Limb (tissue), 2 donors: ENCODE data around the gene PCED1B.
"Not testable (repeated sequence)": the region's sequence is repeated elsewhere in the genome, so short reads cannot be mapped to it uniquely, and the experiment has no call there.

Experiments
- DNase-seq, 2 donors: peaks; one replicate each; pipeline ENCODE4 v3.0.0-alpha.2; 2016; ENCODE audit errors: extremely low spot score in 2 of 2

The PCED1B gene

GRCh38 chr12:47079468-47079980 is at the start of gene PCED1B, which contains the start of gene AMIGO2:
Gene PCED1B, plus strand, starts transcription at chr12:47079621. Its CDS starts 155,443 bp downstream, at chr12:47235064.
Gene AMIGO2, minus strand, starts transcription at chr12:47079959. Its CDS starts 957 bp downstream, at chr12:47079002.
- DNase-seq = peak in 1 of 2 donors; percentile 48

DNA sequence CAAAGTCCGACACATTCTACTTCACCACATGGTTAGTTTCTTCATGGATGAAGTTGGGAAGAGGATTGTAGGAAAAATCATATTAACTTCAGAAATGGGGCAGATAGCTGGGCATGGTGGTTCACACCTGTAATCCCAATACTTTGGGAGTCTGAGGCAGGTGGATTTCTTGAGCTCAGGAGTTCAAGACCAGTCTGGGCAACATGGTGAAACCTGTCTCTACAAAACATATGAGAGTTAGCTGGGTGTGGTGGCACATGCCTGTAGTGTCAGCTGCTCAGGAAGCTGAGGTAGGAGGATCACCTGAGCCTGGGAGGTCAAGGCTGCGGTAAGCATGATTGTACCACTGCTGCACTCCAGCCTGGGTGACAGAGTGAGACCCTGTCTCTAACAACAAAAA is 49.5 kb upstream of the PCED1B start:
- no peak for DNase-seq

GRCh38 chr12:47032644-47033043 is 46.8 kb upstream of the PCED1B start:
- DNase-seq = peak in 1 of 2 donors; percentile 75

DNA sequence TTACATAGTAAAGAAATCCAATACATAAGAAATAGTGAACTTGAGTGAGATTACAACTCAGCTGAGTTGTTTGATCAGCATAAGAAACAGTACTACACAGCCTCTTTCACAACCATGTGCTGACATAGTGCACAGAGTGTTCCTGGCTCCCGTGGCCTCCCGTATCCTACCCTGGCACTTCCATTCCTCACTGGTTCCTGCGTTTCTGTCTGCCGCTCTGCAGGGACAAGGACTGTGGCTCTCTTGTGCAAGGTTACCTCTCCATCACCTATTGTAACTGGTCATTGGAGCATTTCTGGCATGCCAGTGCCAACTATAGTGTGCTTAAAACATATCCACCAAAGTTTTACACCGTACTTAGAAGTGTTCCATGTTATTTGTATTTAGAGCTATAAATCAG is 46.3 kb upstream of the PCED1B start:
- no peak for DNase-seq

- DNase-seq = no peak
Observed at GRCh38 chr12:47033789-47034555, 45.4 kb upstream of the PCED1B start.

DNA sequence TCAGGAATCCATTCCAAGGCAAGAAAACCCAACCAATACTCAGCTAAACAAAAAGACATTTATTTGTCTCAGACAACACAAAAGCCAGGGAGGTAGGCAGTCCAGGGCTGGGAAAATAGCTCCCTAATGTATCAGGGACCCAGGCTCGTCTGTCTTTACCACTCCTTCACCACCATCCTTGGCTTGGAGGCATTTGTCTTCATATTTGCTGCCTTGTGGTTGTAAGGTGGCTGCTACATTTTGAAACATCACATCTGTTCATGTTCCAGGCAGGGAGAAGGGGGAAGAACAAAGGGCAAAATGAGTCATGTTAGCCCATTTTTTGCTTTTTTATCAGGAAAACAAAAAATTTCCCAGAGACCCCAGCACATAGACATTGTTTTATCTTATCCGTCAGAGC is 44.8 kb upstream of the PCED1B start:
- DNase-seq = no peak

DNA sequence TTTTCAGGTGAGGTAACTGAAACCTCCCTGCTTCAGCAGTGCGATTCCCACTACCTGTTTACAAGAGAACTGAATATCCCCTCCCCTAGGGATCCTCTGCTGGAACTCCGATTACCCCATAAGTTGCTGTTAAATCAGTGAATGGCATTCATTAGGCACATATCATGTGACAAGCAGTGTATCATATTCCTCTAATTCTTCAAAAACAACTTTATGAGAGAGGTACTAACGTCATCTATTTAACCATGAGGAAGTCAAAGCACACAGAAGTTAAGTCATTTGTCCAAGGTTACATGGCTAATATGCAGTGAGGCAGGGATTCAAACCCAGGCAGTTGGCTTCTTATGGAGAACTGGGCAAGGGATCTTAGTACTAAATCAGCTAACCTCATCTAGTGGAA is 43.9 kb upstream of the PCED1B start:
- no peak for DNase-seq

GRCh38 chr12:47038270-47038748 is 41.1 kb upstream of the PCED1B start:
- no peak for DNase-seq

DNA sequence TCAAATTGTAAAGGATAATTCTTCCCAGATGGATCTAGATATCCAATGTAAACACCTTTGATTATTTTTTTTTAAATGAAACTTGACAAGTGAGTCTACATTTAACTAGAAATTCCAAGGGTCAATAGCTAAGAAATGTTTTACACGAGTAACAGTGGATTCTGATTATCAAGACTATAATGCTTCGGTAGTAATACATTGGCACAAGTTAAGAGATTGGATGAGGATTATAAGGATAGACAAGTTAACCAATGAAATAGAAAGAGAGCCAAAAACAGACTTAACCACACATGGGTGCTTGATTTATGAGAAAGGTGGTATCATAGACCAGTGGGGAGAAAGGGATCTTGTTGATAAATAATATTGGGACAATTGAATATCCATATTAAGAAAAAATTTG is 40.3 kb upstream of the PCED1B start:
- DNase-seq = no peak

- DNase-seq = no peak
Observed at GRCh38 chr12:47039756-47040155, 39.7 kb upstream of the PCED1B start.

DNA sequence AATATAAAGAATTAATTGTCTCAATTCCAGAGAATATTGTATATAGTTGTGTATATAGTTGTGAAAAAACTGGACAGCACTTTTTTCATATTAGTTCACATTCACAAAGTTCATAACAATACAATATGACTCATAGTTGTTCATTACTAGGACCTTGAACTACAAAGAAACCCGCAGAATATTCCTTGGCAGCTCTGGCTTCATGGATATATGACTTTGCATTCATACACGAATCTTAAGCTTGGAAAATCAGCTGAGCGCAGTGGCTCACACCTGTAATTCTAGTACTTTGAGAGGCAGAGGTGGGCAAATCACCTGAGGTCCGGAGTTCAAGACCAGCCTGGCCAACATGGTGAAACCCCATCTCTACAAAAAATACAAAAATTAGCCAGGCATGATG is 38.1 kb upstream of the PCED1B start:
- no peak for DNase-seq

DNA sequence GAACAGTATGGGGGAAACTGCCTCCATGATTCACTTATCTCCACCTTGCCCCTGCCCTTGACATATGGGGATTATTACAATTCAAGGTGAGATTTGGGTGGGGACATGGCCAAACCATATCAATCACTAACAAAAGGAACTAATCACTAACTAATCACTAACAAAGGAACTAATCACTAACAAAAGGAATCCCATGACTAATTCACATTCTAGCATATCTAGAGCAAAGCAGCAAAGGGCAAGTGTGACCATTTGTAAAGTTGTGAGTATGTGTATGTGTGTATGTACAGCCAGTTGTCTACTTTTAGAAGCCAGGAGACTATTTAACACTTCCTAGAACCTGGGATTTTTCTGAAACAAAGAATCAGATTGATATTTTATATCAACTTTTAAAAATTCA is 30.9 kb upstream of the PCED1B start:
- no peak for DNase-seq

DNA sequence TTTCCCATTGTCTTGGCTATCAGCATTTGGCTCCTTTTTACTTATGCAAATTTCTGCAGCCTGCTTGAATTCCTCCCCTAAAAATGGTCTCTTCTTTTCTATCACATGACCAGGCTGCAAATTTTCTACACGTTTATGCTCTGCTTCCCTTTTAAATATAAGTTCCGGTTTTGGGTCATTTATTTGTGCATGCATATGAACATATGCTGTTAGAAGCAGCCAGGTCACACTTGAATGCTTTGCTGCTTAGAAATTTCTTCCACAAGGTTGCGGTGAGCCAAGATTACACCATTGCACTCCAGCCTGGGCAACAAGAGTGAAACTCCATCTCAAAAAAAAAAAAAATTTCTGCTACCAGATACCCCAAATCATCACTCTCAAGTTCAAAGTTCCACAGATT is 28.1 kb upstream of the PCED1B start:
- DNase-seq = not testable (repeated sequence)

DNA sequence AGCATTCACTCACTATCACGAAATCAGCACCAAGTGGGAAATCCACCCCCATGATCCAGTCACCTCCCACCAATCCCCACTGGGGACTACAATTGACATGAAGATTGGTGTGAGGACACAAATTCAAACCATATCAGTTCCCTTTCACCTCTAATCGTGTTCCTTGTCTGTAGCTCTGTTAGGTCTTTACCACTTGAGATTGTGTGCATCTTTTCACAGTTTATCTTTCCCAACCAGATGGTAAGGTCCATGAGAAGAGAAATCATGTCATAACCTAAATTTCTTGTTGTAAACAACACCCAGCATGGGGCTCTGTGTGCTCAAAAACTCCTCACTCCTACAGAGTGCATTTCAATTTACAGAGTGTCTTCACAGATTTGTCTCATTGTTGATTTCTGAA is 27.1 kb upstream of the PCED1B start:
- DNase-seq = no peak

DNA sequence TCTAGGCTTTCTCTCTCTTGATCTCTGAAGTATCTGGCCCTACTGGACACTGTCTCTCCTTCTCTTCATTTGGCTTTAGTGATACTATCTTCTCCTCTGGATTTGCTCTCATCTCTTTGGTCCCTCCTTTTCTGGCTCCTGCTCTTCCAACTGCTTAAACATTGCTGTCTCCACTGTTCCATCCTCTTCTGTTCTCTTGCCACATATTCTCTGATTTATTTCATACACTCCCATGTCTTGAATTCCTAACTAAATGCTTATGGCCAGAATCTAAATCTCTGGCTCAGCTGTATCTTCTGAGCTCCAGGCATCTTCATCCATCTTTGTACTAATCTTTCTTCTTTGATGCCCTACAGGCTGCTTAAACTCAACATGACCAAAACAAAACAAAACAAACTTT is 25.5 kb upstream of the PCED1B start:
- DNase-seq = no peak

GRCh38 chr12:47054659-47055058 is 24.8 kb upstream of the PCED1B start:
- DNase-seq = no peak

DNA sequence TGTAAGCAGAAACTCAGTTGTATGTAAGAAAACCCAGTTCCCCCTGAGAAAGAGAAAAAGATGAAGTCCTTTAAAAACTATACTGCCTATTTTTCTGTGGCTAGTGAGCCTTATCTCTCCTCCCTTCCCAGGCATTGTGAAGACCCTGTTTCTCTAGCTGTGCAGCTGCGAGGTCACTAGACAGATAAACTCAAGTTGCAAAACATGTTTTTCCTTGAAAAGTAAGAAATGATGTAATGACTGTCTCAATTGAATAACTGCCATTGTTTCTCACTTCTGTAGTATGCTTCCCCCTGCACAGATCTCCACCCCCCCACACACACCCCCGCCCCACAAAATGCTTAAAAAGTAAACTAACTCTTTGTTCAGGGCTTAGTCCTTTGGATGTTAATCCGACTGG is 23.6 kb upstream of the PCED1B start:
- DNase-seq = not testable (repeated sequence)

DNA sequence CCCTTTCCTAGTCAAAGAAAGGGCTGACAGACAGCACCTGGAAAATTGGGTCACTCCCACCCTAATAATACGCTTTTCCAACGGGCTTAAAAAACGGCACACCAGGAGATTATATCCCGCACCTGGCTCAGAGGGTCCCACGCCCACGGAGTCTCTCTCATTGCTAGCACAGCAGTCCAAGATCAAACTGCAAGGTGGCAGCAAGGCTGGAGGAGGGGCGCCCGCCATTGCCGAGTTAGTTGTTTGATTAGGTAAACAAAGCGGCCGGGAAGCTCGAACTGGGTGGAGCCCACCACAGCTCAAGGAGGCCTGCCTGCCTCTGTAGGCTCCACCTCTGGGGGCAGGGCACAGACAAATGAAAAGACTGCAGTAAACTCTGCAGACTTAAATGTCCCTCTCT is 22.5 kb upstream of the PCED1B start:
- DNase-seq = not testable (repeated sequence)

DNA sequence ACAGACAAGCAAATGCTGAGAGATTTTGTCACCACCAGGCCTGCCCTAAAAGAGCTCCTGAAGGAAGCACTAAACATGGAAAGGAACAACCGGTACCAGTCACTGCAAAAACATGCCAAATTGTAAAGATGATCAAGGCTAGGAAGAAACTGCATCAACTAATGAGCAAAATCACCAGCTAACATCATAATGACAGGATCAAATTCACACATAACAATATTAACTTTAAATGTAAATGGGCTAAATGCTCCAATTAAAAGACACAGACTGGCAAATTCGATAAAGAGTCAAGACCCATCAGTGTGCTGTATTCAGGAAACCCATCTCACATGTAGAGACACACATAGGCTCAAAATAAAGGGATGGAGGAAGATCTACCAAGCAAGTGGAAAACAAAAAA is 20.8 kb upstream of the PCED1B start:
- not testable (repeated sequence) for DNase-seq

DNA sequence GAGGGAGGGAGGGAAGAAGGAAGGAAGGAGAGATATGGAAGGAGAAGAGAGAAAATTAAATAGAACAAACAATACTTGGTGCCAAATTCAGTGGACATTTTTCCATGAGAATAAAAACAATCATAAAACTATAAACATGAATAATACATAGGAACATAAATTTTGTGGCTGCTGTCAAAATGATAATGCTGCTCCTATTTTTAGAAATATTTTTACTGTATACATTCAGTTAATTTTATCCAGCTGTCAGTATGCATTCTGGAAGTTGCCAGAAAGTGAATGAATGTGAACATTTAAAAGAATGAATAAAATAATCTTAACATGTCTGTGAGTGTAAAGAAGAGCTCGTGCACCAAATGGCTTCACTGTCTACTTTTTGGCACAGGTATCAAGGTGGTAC is 13.9 kb upstream of the PCED1B start:
- DNase-seq = no peak

GRCh38 chr12:47066278-47067025 is 13.0 kb upstream of the PCED1B start:
- no peak for DNase-seq

DNA sequence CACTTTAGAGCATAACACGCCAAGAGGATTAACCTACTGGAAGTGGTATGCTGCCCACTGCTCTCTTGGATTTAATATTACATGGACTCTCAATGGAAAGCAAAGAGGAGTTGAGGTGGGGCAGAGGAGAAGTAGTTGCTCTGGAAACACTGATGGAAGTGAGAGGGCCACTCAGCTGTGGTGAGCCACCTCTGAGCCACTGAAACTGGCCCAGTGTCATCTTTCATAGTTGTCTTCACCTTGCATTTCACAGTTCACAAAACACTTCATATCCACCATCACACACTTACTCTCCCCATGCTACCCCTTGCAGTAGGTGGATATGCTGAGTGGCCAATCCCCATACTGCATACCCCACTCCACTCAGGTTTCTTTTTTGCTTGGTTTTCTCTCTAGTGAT is 12.2 kb upstream of the PCED1B start:
- DNase-seq = no peak
